HG02588 (cell line): ENCODE results near the gene DAPK1.

ENCODE experiments used
- ATAC-seq: cut with Tn5 transposase; IDR thresholded peaks from one replicate; pipeline ENCODE4 v1.9.1; 2021; ENCODE audit warnings: mild to moderate bottlenecking, moderate library complexity; ENCODE audit not compliant: unreplicated experiment

Gene DAPK1

GRCh38 chr9:87706066-87706739 is 208.5 kb downstream of the DAPK1 start:
- ATAC-seq = no peak

- ATAC-seq = no peak
Observed at GRCh38 chr9:87707805-87708506, 210.3 kb downstream of the DAPK1 start.

GRCh38 chr9:87708546-87708945 is 210.9 kb downstream of the DAPK1 start:
- ATAC-seq = no peak

- no peak for ATAC-seq
Observed at GRCh38 chr9:87708986-87709728, 211.5 kb downstream of the DAPK1 start.

GRCh38 chr9:87710443-87710842 is 212.8 kb downstream of the DAPK1 start:
- no peak for ATAC-seq

GRCh38 chr9:87711857-87712800 is 214.5 kb downstream of the DAPK1 start:
- ATAC-seq = no peak

GRCh38 chr9:87712801-87713277 is 215.2 kb downstream of the DAPK1 start:
- no peak for ATAC-seq

- ATAC-seq = no peak
Observed at GRCh38 chr9:87713278-87713987, 215.8 kb downstream of the DAPK1 start.

- no peak for ATAC-seq
Observed at GRCh38 chr9:87713988-87714330, 216.3 kb downstream of the DAPK1 start.

GRCh38 chr9:87714819-87715218 is 217.2 kb downstream of the DAPK1 start:
- ATAC-seq = no peak

GRCh38 chr9:87716141-87716540 is 218.5 kb downstream of the DAPK1 start:
- no peak for ATAC-seq

GRCh38 chr9:87717456-87717855 is 219.8 kb downstream of the DAPK1 start:
- no peak for ATAC-seq

- no peak for ATAC-seq
Observed at GRCh38 chr9:87718231-87718630, 220.6 kb downstream of the DAPK1 start.

GRCh38 chr9:87718852-87719612 is 221.4 kb downstream of the DAPK1 start:
- no peak for ATAC-seq

GRCh38 chr9:87720173-87720572 is 222.5 kb downstream of the DAPK1 start:
- ATAC-seq = no peak

GRCh38 chr9:87722393-87723088 is 224.9 kb downstream of the DAPK1 start:
- ATAC-seq = no peak

GRCh38 chr9:87725356-87725899 is 227.8 kb downstream of the DAPK1 start:
- ATAC-seq = no peak

GRCh38 chr9:87725900-87726709 is 228.4 kb downstream of the DAPK1 start, which contains the start of gene CTSL:
CTSL (plus strand) TSS chr9:87726119; CDS start chr9:87727604, 1,485 bp downstream.
- no peak for ATAC-seq
